HG02938 (cell line): ENCODE results near the gene ACSS3.
"Not testable (repeated sequence)": the region's sequence is repeated elsewhere in the genome, so short reads cannot be mapped to it uniquely, and the experiment has no call there.

Experiments used
- ATAC-seq: cut with Tn5 transposase; IDR thresholded peaks from one replicate; pipeline ENCODE4 v1.9.1; 2021; ENCODE audit warnings: mild to moderate bottlenecking, moderate library complexity; ENCODE audit not compliant: unreplicated experiment

The ACSS3 gene

GRCh38 chr12:81166790-81167189, 88.9 kb downstream of the ACSS3 start:
- no peak for ATAC-seq

- ATAC-seq: no peak
Observed at GRCh38 chr12:81167694-81168093, 89.8 kb downstream of the ACSS3 start.

GRCh38 chr12:81168445-81168844, 90.6 kb downstream of the ACSS3 start:
- ATAC-seq: no peak

- ATAC-seq: no peak
Observed at GRCh38 chr12:81170072-81170471, 92.2 kb downstream of the ACSS3 start.

- no peak for ATAC-seq
Observed at GRCh38 chr12:81172851-81173250, 95.0 kb downstream of the ACSS3 start.

- ATAC-seq: no peak
Observed at GRCh38 chr12:81174664-81175063, 96.8 kb downstream of the ACSS3 start.

GRCh38 chr12:81176796-81177195, 98.9 kb downstream of the ACSS3 start:
- no peak for ATAC-seq

- no peak for ATAC-seq
Observed at GRCh38 chr12:81181691-81182090, 103.8 kb downstream of the ACSS3 start.

- no peak for ATAC-seq
Observed at GRCh38 chr12:81187686-81188085, 109.8 kb downstream of the ACSS3 start.

- no peak for ATAC-seq
Observed at GRCh38 chr12:81196595-81196994, 118.7 kb downstream of the ACSS3 start.

GRCh38 chr12:81200561-81200960, 122.7 kb downstream of the ACSS3 start:
- ATAC-seq: not testable (repeated sequence)

- ATAC-seq: no peak
Observed at GRCh38 chr12:81203671-81204204, 125.9 kb downstream of the ACSS3 start.

- ATAC-seq: no peak
Observed at GRCh38 chr12:81205416-81205815, 127.5 kb downstream of the ACSS3 start.

GRCh38 chr12:81206429-81206828, 128.6 kb downstream of the ACSS3 start:
- no peak for ATAC-seq

GRCh38 chr12:81207173-81207572, 129.3 kb downstream of the ACSS3 start:
- no peak for ATAC-seq

- no peak for ATAC-seq
Observed at GRCh38 chr12:81207664-81208063, 129.8 kb downstream of the ACSS3 start.

GRCh38 chr12:81208187-81208911, 130.5 kb downstream of the ACSS3 start:
- ATAC-seq: no peak

- no peak for ATAC-seq
Observed at GRCh38 chr12:81209012-81209411, 131.1 kb downstream of the ACSS3 start.

- not testable (repeated sequence) for ATAC-seq
Observed at GRCh38 chr12:81209772-81210225, 131.9 kb downstream of the ACSS3 start.

- ATAC-seq: no peak
Observed at GRCh38 chr12:81211306-81211705, 133.4 kb downstream of the ACSS3 start.

GRCh38 chr12:81212996-81213696, 135.3 kb downstream of the ACSS3 start:
- ATAC-seq: no peak

- ATAC-seq: no peak
Observed at GRCh38 chr12:81216739-81217138, 138.9 kb downstream of the ACSS3 start.
